CD4-positive, CD25-positive, alpha-beta regulatory T cell (primary cell): Measurements from ENCODE around the gene TSPAN4. TPM values are rescaled to one million over a fixed set of nuclear protein-coding genes. Genes with fewer than 3 reads are reported as not detected.

ENCODE experiments used
- ATAC-seq, 2 donors: fragments of 150-1000 bp; cut with Tn5 transposase; one replicate each; pipeline ENCODE4 v1.10.0; 2021; ENCODE audit warnings: low read depth in 2 of 2, moderate number of reproducible peaks in 2 of 2, moderate library complexity in 1 of 2
- DNase-seq, 3 donors: peaks; one replicate each; pipeline versions ENCODE4 v3.0.0 to v3.0.0-alpha.2; 2012 to 2022; ENCODE audit warnings: mixed read lengths in 1 of 3
- H3K27ac ChIP-seq: one replicate; pipeline ENCODE4 v1.7.0; 2013; ENCODE audit warnings: mild to moderate bottlenecking, low read length; ENCODE audit not compliant: insufficient read depth, poor library complexity, severe bottlenecking
- H3K27me3 ChIP-seq: one replicate; pipeline ENCODE4 v1.7.0; 2013; ENCODE audit warnings: low read length; ENCODE audit not compliant: control insufficient read depth, insufficient read depth
- H3K36me3 ChIP-seq: one replicate; pipeline ENCODE4 v1.7.0; 2013; ENCODE audit warnings: mild to moderate bottlenecking, low read length, moderate library complexity; ENCODE audit not compliant: control insufficient read depth, insufficient read depth
- H3K4me1 ChIP-seq: 2 replicates; pipeline ENCODE4 v1.7.0; 2013; ENCODE audit warnings: mild to moderate bottlenecking, low read length; ENCODE audit not compliant: insufficient read depth, control insufficient read depth, poor library complexity, severe bottlenecking
- H3K4me3 ChIP-seq: one replicate; pipeline ENCODE4 v1.7.0; 2013; ENCODE audit warnings: low read depth, mild to moderate bottlenecking, low read length, moderate library complexity
- H3K9me3 ChIP-seq, 2 experiments: 1 replicate in 1 of 2; 2 replicates in 1 of 2; pipeline ENCODE4 v1.7.0; 2013; ENCODE audit warnings: low read length in 2 of 2, mild to moderate bottlenecking in 1 of 2, moderate library complexity in 1 of 2; ENCODE audit not compliant: control insufficient read depth in 2 of 2
- H3K27ac Mint-ChIP-seq, 3 donors: one replicate each; pipeline ENCODE4 v1.8.0; 2020 to 2022; ENCODE audit warnings: mild to moderate bottlenecking in 3 of 3, mixed read lengths in 3 of 3, moderate library complexity in 2 of 3
- H3K27me3 Mint-ChIP-seq: one replicate; pipeline ENCODE4 v1.8.0; 2022; ENCODE audit warnings: mild to moderate bottlenecking, mixed read lengths
- H3K36me3 Mint-ChIP-seq: one replicate; pipeline ENCODE4 v1.8.0; 2020; ENCODE audit warnings: mixed read lengths
- H3K4me1 Mint-ChIP-seq, 4 donors: one replicate each; pipeline ENCODE4 v1.8.0; 2020 to 2022; ENCODE audit warnings: mixed read lengths in 4 of 4, mild to moderate bottlenecking in 1 of 4
- H3K4me3 Mint-ChIP-seq, 4 donors: one replicate each; pipeline ENCODE4 v1.8.0; 2020 to 2022; ENCODE audit warnings: mild to moderate bottlenecking in 4 of 4, mixed read lengths in 4 of 4, moderate library complexity in 3 of 4
- H3K9me3 Mint-ChIP-seq, 7 donors: one replicate each; pipeline ENCODE4 v1.8.0; 2020 to 2022; ENCODE audit warnings: mixed read lengths in 7 of 7, mild to moderate bottlenecking in 3 of 7, moderate library complexity in 2 of 7
- polyA plus RNA-seq, 4 donors: library from polyadenylated mRNA; unstranded; fragments of 300-500 nt; fragmentation: Illumina TruSeq; gene quantifications; one replicate each; pipeline ENCODE4 v1.2.3, GENCODE V29; 2021
- total RNA-seq: library from RNA; stranded (reverse); gene quantifications from one replicate; pipeline ENCODE4 v1.2.3, GENCODE V29; 2022

The TSPAN4 gene
- total and polyA plus RNA-seq, 5 donors from 2014 or later = 1.2 to 2.2 (median 1.6) TPM

DNA sequence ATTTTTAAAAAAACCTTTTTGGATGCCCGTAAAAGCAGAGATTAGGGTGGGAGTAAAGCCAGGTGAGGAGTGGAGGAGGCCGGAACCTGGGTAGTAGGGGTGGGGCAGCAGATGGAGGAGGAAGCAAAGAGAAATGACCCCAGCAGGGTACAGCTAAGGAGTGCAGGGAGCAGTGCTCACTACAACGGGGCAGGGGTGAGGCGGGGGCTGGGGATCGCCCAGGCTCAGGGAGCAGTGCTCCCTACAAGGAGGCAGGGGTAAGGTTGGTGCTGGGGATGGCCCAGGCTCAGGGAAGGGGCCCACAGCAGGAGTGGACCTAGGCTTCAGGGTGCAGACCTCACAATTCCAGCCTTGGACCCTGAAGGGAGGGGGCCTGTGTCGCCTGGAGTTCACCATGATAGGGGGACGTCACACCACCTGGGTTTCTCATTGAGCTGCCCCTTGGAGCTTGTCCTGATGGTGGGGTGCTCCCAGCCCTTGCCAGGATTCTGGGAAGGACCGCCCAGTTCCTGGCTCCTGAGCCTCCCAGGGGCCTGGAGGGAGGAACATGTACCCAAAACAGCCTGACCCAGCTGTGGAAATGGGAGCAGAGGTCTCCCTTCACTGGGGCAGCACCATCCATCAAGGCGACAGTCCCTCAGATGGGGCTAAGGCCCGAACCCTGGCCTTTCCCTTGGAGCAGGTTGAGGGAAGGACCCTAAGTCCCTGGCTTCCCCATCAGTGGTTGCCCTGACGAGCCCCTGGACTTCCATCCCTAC, 26.8 kb upstream of the TSPAN4 start:
- H3K36me3 Mint-ChIP-seq = peaks cover 5% of the 10 kb centered on the region
- peaks cover 6 to 29% (median 8%) of the 10 kb centered on the region in 4 donors for H3K4me1 Mint-ChIP-seq
- peaks cover 28% of the 10 kb centered on the region for H3K4me1 ChIP-seq
- H3K9me3 ChIP-seq = no peaks in the 10 kb centered on the region
- H3K27ac ChIP-seq = no peak overlapping the region
- no peaks in the 10 kb centered on the region for H3K27me3 ChIP-seq
- no peaks in the 10 kb centered on the region for H3K27me3 Mint-ChIP-seq
- ATAC-seq = no peak
- H3K36me3 ChIP-seq = peaks cover 22% of the 10 kb centered on the region
- no peak overlapping the region for H3K4me3 ChIP-seq
- peak overlapping the region in 2 of 4 donors; percentile 32 to 35 for H3K4me3 Mint-ChIP-seq
- H3K27ac Mint-ChIP-seq = no peak overlapping the region
- no peak for DNase-seq
- no peaks in the 10 kb centered on the region for H3K9me3 Mint-ChIP-seq

DNA sequence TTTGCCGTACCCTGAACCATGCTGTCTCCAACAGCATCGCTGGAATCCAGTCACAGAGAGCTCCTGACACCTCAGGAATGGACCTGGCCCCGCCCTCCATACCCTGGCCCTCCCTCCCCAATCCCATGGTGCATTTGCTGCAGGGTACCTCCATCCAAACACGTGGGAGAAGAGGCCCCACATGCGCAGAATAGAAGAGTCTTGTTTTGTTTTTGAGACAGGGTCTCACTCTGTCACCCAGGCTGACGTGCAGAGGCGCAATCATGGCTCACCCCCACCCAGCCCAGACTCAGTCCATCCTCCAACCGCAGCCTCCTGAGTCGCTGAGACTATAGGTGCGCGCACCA, 26.2 kb upstream of the TSPAN4 start:
- Mint-ChIP-seq H3K9me3 (no peaks in the 10 kb centered on the region), H3K4me1 (peaks cover under 1 to 28% (median 7%) of the 10 kb centered on the region in 4 donors), H3K27ac (peak overlapping the region in 1 of 3 donors; percentile 38), H3K4me3 (peak overlapping the region in 2 of 4 donors; percentile 32 to 35), H3K27me3 (no peaks in the 10 kb centered on the region), H3K36me3 (peaks cover 2% of the 10 kb centered on the region)
- H3K27ac ChIP-seq = no peak overlapping the region
- H3K4me1 ChIP-seq = peaks cover 28% of the 10 kb centered on the region
- H3K27me3 ChIP-seq = no peaks in the 10 kb centered on the region
- H3K9me3 ChIP-seq = no peaks in the 10 kb centered on the region
- no peak for DNase-seq
- peaks cover 22% of the 10 kb centered on the region for H3K36me3 ChIP-seq
- no peak for ATAC-seq
- no peak overlapping the region for H3K4me3 ChIP-seq

DNA sequence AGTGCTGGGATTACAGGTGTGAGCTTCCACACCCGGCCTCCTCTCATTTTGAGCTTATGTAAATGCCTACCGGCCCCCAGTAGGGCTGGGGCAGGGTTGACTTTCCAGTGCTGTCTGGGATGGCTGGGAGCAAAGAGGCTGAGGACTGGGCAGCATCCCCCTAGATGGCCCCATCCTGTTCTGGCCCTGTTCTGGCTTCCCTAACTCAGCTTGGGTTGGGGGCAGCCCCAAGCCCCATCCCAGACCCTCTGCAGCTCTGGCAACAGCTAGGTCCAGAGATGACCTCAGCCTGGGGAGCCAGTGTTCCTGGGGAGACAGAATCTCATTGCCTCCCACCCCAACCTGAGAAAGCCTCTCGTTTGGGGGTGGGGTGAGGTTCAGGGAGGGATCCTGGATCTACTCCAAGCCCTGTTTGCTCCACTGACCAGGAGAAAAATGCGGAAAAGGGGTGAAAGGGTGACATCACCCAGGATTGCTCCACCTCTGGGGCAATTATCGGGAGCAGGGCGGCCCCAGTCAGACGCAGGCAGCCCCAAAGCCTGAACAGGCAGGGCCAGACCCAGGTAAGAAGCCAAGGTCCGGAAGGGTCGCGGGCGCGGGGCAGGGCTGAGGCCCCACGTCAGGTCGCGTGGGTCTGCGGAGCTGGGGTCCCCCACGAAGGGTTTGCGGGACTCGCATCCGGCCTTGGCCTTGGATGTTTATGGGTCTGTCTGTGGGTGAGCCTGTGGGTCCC, 24.1 kb upstream of the TSPAN4 start, which contains the start of gene PNPLA2:
Gene PNPLA2 (plus strand): TSS at position 519 of the 733 bp plus-strand sequence. CDS start 805 bp downstream, outside the sequence.
- peaks cover 21% of the 10 kb centered on the region for H3K4me1 ChIP-seq
- Mint-ChIP-seq H3K4me3 (peak within 1 kb of the TSS; percentile 90 to 95 (median 92)), H3K27me3 (no peaks in the 10 kb centered on the region), H3K27ac (peak within 1 kb of the TSS in 2 of 3 donors; percentile 75 to 90), H3K4me1 (peaks cover 0 to 25% (median 7%) of the 10 kb centered on the region in 4 donors), H3K36me3 (peaks cover 4% of the 10 kb centered on the region), H3K9me3 (no peaks in the 10 kb centered on the region)
- H3K27me3 ChIP-seq = no peaks in the 10 kb centered on the region
- peaks cover 5% of the 10 kb centered on the region for H3K36me3 ChIP-seq
- ATAC-seq (no peak), DNase-seq (no peak)
- H3K4me3 ChIP-seq = no peak within 1 kb of the TSS
- H3K9me3 ChIP-seq = no peaks in the 10 kb centered on the region
- H3K27ac ChIP-seq = peak within 1 kb of the TSS; percentile 96

- H3K27ac ChIP-seq = peak overlapping the region; percentile 96
- no peaks in the 10 kb centered on the region for H3K9me3 ChIP-seq
- H3K27me3 ChIP-seq = no peaks in the 10 kb centered on the region
- Mint-ChIP-seq H3K4me3 (peak overlapping the region; percentile 90 to 95 (median 92)), H3K27me3 (no peaks in the 10 kb centered on the region), H3K4me1 (peaks cover 0 to 25% (median 7%) of the 10 kb centered on the region in 4 donors), H3K9me3 (no peaks in the 10 kb centered on the region), H3K36me3 (peaks cover 4% of the 10 kb centered on the region), H3K27ac (peak overlapping the region in 2 of 3 donors; percentile 75 to 90)
- DNase-seq (peak; percentile 89 to 93 (median 92)), ATAC-seq (peak; percentile 73 to 74)
- peaks cover 10% of the 10 kb centered on the region for H3K36me3 ChIP-seq
- peaks cover 21% of the 10 kb centered on the region for H3K4me1 ChIP-seq
- no peak overlapping the region for H3K4me3 ChIP-seq
Measured at GRCh38 chr11:819129-819931, 23.3 kb upstream of the TSPAN4 start.

- Histone ChIP-seq H3K27me3 (no peaks in the 10 kb centered on the region), H3K4me3 (peak overlapping the region; percentile 55), H3K4me1 (peaks cover 21% of the 10 kb centered on the region), H3K36me3 (peaks cover 10% of the 10 kb centered on the region), H3K9me3 (no peaks in the 10 kb centered on the region), H3K27ac (peak overlapping the region; percentile 96)
- peak; percentile 77 to 82 for ATAC-seq
- Mint-ChIP-seq H3K27ac (peak overlapping the region; percentile 75 to 95 (median 90)), H3K9me3 (no peaks in the 10 kb centered on the region), H3K4me1 (peaks cover 0 to 27% (median 8%) of the 10 kb centered on the region in 4 donors), H3K36me3 (peaks cover 7% of the 10 kb centered on the region), H3K4me3 (peak overlapping the region; percentile 90 to 95 (median 92)), H3K27me3 (no peaks in the 10 kb centered on the region)
- peak; percentile 95 to 98 (median 96) for DNase-seq
Measured at GRCh38 chr11:819943-820649, 22.6 kb upstream of the TSPAN4 start.

- ATAC-seq (no peak), DNase-seq (no peak)
- no peaks in the 10 kb centered on the region for H3K27me3 Mint-ChIP-seq
- H3K36me3 Mint-ChIP-seq = peaks cover 10% of the 10 kb centered on the region
- Histone ChIP-seq H3K9me3 (no peaks in the 10 kb centered on the region), H3K4me3 (peak overlapping the region; percentile 55), H3K4me1 (peaks cover 21% of the 10 kb centered on the region), H3K27ac (peak overlapping the region; percentile 96), H3K27me3 (no peaks in the 10 kb centered on the region), H3K36me3 (peaks cover 10% of the 10 kb centered on the region)
- no peaks in the 10 kb centered on the region for H3K9me3 Mint-ChIP-seq
- peaks cover 0 to 27% (median 8%) of the 10 kb centered on the region in 4 donors for H3K4me1 Mint-ChIP-seq
- H3K27ac Mint-ChIP-seq = peak overlapping the region in 2 of 3 donors; percentile 59 to 75
- peak overlapping the region; percentile 90 to 95 (median 92) for H3K4me3 Mint-ChIP-seq
Measured at GRCh38 chr11:820655-821511, 21.8 kb upstream of the TSPAN4 start.
